RWPE2 (cell line): Measurements from ENCODE around the gene TMIGD3.

Experiments
- ATAC-seq: fragments of 200-7000 bp; cut with Tn5 transposase; 3 replicates; pipeline ENCODE4 v1.9.1; 2021; ENCODE audit warnings: low read depth
- DNase-seq: peaks from one replicate; pipeline ENCODE4 v3.0.0-alpha.2; 2020; ENCODE audit warnings: low spot score
- H3K27ac ChIP-seq: fragments of 450-650 bp; 2 replicates; pipeline ENCODE4 v1.5.1; 2017; ENCODE audit warnings: mild to moderate bottlenecking; ENCODE audit not compliant: poor library complexity, severe bottlenecking
- H3K27me3 ChIP-seq: fragments of 250-450 bp; sonication (Bioruptor Pico); 2 replicates; pipeline ENCODE4 v1.5.1; 2021; ENCODE audit warnings: mild to moderate bottlenecking, moderate library complexity; ENCODE audit not compliant: insufficient read depth, poor library complexity, severe bottlenecking
- H3K36me3 ChIP-seq: fragments of 250-450 bp; sonication (Bioruptor Pico); 2 replicates; pipeline ENCODE4 v1.5.1; 2020; ENCODE audit warnings: low read depth, mild to moderate bottlenecking, moderate library complexity
- H3K4me1 ChIP-seq: fragments of 250-450 bp; sonication (Bioruptor Pico); 2 replicates; pipeline ENCODE4 v1.5.1; 2021; ENCODE audit warnings: mild to moderate bottlenecking, moderate library complexity; ENCODE audit not compliant: insufficient read depth, poor library complexity, severe bottlenecking
- H3K4me3 ChIP-seq: fragments of 250-450 bp; sonication (Bioruptor Pico); 2 replicates; pipeline ENCODE4 v1.5.1; 2021; ENCODE audit warnings: mild to moderate bottlenecking, moderate library complexity; ENCODE audit not compliant: severe bottlenecking
- H3K9me3 ChIP-seq: fragments of 250-450 bp; sonication (Bioruptor Pico); 2 replicates; pipeline ENCODE4 v1.5.1; 2021; ENCODE audit warnings: mild to moderate bottlenecking, moderate library complexity; ENCODE audit not compliant: severe bottlenecking
- TF ChIP-seq, protein P1 (sequence below): fragments of 450-650 bp; IDR thresholded peaks from one replicate; pipeline ENCODE4 v1.5.1; 2017; ENCODE audit warnings: mild to moderate bottlenecking, moderate library complexity; ENCODE audit not compliant: poor library complexity, severe bottlenecking

Gene TMIGD3

DNA sequence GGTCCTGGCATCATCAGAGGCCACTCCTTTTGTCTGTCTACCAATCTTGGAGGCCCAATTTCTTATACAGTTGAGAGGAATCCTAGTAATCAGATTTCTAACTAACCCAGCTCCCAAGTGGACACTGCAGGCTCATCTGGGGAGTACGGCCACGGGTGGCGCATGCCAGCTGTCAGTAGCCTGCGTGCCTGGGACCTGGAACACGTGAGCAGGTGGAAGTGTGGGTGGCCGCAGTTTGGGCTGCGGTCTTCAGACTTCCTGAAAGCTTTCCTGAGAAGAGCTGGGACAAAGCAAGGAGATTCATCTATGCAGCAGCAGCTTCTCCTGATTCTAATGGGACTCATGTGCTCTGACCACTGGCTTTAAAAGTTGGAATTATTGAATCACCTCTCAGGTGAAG, 12.4 kb downstream of the TMIGD3 start:
- ATAC-seq: no peak
- H3K27ac ChIP-seq: no peak overlapping the region
- H3K4me3 ChIP-seq: no peak overlapping the region
- TF ChIP-seq, protein P1, sequence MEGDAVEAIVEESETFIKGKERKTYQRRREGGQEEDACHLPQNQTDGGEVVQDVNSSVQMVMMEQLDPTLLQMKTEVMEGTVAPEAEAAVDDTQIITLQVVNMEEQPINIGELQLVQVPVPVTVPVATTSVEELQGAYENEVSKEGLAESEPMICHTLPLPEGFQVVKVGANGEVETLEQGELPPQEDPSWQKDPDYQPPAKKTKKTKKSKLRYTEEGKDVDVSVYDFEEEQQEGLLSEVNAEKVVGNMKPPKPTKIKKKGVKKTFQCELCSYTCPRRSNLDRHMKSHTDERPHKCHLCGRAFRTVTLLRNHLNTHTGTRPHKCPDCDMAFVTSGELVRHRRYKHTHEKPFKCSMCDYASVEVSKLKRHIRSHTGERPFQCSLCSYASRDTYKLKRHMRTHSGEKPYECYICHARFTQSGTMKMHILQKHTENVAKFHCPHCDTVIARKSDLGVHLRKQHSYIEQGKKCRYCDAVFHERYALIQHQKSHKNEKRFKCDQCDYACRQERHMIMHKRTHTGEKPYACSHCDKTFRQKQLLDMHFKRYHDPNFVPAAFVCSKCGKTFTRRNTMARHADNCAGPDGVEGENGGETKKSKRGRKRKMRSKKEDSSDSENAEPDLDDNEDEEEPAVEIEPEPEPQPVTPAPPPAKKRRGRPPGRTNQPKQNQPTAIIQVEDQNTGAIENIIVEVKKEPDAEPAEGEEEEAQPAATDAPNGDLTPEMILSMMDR: no peak
- H3K9me3 ChIP-seq: no peaks in the 10 kb centered on the region
- peaks cover 7% of the 10 kb centered on the region for H3K27me3 ChIP-seq
- no peaks in the 10 kb centered on the region for H3K36me3 ChIP-seq
- DNase-seq: no peak
- no peaks in the 10 kb centered on the region for H3K4me1 ChIP-seq

DNA sequence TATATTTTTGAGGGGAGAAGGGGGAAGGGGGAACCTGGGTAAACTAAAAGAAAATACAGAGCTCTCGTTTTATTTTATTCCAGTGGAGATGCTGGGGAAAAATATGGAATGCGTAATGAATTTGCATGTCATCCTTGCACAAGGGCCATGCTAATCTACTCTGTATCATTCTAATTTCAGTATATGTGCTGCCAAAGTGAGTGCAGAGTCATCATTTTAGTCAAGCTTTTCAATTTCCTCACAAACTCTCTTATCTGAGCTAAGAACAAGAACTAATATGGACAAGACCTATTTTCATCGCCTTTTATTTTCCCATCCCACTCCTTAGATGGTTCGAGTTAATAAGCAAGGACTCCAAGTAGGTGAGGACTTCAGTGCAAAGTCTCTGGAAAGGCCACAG, 13.2 kb downstream of the TMIGD3 start:
- DNase-seq: no peak
- Histone ChIP-seq H3K27me3 (peaks cover 7% of the 10 kb centered on the region), H3K27ac (no peak overlapping the region), H3K4me3 (no peak overlapping the region), H3K9me3 (no peaks in the 10 kb centered on the region), H3K4me1 (no peaks in the 10 kb centered on the region), H3K36me3 (no peaks in the 10 kb centered on the region)
- ATAC-seq: no peak
- TF ChIP-seq, protein P1: no peak

DNA sequence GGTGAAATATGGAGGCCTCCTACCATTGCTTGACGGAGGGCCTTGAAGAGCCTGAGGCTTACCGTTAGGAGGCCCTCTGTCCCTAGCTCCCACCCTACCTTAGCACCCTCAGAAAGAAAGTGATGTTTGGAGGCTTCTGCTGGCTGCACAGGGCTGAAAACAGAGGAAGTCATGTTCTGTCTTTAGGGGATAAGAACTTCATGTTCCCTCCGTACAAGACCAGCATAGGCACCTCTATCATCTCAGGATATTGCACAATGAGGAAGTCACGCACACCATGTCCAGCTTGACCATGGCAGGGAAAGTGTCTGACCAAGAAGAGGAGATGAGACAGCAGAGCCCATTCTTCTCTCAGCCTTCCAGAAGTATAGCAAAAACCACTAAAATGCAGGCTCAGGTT, 13.8 kb downstream of the TMIGD3 start:
- DNase-seq (no peak), ATAC-seq (no peak)
- Histone ChIP-seq H3K27ac (no peak overlapping the region), H3K4me3 (no peak overlapping the region), H3K9me3 (no peaks in the 10 kb centered on the region), H3K27me3 (peaks cover 7% of the 10 kb centered on the region), H3K36me3 (no peaks in the 10 kb centered on the region), H3K4me1 (no peaks in the 10 kb centered on the region)
- TF ChIP-seq, protein P1: no peak

DNA sequence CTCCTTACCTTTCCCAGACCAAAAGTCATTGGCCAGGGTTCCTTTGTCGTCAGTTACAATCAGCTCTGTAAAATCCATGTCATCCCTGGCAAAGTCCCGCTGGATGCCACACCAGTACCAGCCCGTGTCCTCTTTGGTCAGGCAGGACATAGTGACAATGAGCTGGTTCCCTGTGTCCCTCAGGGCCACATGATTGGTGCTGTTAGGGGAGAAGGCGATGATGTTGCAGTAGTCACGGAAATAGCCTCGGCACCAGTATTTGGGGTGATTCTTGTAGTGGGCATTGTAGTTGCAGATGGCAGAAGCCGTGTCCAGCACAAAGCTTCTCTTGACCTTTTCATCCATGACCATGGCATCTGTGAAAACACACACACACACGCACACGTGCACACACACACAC, 14.8 kb downstream of the TMIGD3 start:
- H3K9me3 ChIP-seq: no peaks in the 10 kb centered on the region
- TF ChIP-seq, protein P1: no peak
- DNase-seq (no peak), ATAC-seq (no peak)
- no peak overlapping the region for H3K27ac ChIP-seq
- H3K27me3 ChIP-seq: peaks cover 3% of the 10 kb centered on the region
- H3K4me3 ChIP-seq: no peak overlapping the region
- no peaks in the 10 kb centered on the region for H3K36me3 ChIP-seq
- no peaks in the 10 kb centered on the region for H3K4me1 ChIP-seq

DNA sequence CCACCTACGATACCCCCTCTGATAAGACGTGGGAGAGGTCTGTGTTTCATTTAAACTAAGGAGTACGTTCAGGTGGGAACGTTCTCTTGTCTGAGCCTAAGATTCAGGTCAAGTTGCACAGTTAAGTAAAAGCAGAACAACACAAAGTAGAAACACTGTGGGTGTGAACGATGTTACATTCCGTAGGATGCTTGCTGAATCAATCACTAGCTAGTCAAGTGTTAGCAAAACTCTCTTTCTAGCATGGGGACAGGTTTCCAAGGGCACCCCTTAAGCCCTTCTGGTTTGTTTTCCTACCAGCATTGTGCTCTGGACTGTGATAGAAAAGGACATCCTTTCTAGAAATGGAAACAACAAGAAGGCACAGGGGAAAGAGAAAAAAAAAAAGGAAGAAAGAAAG, 16.3 kb downstream of the TMIGD3 start:
- Histone ChIP-seq H3K36me3 (no peaks in the 10 kb centered on the region), H3K27ac (no peak overlapping the region), H3K9me3 (no peaks in the 10 kb centered on the region), H3K4me1 (no peaks in the 10 kb centered on the region), H3K4me3 (no peak overlapping the region), H3K27me3 (no peaks in the 10 kb centered on the region)
- ATAC-seq (no peak), DNase-seq (no peak)
- TF ChIP-seq, protein P1: no peak
